SK-N-SH treated with all-trans-retinoic acid at 6 μM for 48 hours (cell line): Measurements from ENCODE around the gene SLC4A1AP.

Experiments
- SNAI2 ChIP-seq: fragments of 250-450 bp; sonication (Bioruptor Pico); IDR thresholded peaks from 2 replicates; pipeline ENCODE4 v1.5.0; 2020; ENCODE audit warnings: mild to moderate bottlenecking, moderate library complexity
- ZC3H10 ChIP-seq: fragments of 250-450 bp; sonication (Bioruptor Pico); IDR thresholded peaks from 2 replicates; pipeline ENCODE4 v1.5.1; 2021; ENCODE audit warnings: mild to moderate bottlenecking, moderate library complexity

GRCh38 chr2:27721335-27721734, 57.6 kb downstream of the SLC4A1AP start:
- TF ChIP-seq SNAI2 (no peak), ZC3H10 (no peak)
